GM19455 (cell line): ENCODE data around the gene PTPA.
"Not testable (repeated sequence)": the region's sequence is repeated elsewhere in the genome, so short reads cannot be mapped to it uniquely, and the experiment has no call there.

Experiments used
- ATAC-seq: cut with Tn5 transposase; IDR thresholded peaks from one replicate; pipeline ENCODE4 v1.9.1; 2021; ENCODE audit not compliant: unreplicated experiment

The PTPA gene

DNA sequence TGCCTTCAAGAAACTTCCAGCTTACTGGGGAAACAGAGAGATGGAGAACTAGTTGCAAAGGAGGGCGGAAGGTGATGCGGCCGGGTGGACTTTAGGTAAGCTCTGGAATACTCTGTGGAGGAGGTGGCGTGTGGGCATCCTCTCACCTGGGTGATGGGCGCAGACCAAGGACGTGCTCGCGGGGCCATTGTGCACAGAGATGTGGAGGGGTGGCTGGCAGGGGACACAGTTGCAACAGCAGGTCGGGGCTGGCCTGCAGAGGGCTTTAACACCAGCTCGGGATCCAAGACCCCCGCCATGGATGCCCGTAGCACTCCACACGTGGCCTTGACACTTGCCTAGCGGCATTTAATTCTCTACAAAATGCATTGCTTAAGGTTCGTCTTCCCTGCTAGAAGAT, 40.3 kb downstream of the PTPA start:
- no peak for ATAC-seq

DNA sequence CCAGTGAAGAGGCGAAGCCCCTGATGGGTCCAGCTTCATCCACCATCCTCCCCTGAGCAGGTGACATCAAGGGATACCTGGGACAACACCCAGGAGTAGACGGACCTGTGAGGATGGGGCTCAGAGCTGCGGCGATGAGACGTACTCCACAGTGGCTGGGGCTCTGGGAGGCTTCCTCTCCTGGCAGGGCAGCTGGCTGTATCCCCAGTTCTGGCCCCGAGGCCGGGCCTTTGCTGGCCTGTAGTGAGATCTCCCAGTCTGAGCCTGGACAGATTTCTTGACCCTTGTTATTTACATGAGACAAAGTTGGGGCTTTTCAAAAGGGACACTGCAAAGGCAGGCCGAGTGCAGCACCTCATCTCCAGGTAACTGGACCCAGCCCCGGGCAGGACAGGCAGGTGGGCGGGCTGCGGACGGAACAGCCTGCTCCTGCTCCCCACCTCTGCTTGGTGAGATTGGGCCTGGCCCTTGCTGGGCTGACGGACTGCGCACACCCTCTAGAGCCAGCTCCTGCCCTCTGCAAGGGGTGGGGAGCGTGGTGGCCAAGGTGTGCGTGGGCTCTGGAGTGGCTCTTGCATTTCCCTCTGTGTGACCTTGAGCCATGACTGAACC, 43.8 kb downstream of the PTPA start:
- ATAC-seq: no peak

DNA sequence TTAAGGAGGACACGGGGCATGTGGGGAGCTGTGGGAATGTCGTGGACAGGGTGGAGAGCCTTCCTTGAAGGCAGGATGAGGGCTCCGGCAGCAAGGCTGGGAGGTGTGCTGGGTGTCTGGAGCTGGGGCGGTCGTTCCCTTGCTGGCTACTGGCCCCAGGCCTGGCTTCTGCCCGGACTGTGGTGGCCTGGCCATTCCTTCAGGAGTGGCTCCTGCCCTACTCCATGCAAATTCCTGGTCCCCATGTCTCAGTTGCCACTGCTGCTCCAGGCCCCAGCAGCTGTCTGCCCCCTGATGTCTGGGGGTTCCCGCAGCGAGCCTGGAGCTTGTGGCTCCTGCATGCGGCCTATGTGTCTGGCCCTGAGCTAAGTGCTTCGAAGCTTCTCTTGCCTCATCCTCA, 44.9 kb downstream of the PTPA start:
- no peak for ATAC-seq

DNA sequence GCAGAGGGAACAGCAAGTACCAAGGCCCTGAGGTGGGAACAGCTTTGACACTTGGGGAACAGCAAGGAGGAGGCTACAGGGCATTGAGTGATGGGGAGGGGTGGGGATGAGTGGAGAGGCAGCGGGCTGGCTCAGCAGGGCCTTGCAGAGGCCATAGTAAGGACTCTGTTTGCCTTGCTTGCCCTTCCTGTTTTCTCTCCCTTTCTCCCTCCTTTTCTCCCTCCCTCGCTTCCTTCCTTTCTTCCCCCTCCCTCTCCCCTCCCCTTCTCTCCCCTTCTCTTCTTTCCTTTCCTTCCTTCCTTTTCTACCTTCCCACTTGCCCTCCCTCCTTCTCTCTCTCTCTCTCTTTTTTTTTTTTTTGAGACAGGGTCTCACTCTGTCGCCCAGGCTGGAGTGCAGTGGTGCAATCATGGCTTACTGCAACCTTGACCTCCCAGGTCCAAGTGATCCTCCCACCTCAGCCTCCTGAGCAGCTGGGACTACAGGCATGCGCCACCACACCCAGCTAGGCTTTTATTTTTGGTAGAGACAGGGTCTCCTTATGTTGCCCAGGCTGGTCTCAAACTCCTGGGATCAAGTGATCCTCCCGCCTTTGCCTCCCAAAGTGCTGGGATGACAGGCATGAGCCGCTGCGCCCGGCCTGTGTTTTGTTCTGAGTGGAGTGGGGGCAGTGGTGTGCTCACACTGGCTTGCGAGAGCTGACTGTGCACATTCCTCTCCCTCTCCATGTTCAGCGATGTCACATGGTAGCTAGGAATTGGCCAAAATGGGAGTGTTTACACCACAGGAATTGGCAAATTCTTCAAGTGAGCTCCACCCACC, 49.7 kb downstream of the PTPA start:
- no peak for ATAC-seq

DNA sequence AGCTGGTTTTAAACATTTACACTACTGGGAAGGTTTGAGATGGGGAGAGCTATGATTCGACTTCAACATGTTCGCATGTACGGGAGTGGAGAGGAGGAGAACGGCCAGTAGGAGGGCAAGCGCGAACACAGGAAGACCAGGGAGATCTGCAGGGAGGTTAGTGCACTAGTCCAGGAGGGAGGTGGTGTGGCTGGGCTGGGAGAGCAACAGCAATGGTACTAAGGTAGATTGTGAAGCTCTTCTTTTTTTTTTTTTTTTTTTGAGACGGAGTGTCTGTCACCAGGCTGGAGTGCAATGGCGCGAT, 50.3 kb downstream of the PTPA start:
- ATAC-seq: no peak

DNA sequence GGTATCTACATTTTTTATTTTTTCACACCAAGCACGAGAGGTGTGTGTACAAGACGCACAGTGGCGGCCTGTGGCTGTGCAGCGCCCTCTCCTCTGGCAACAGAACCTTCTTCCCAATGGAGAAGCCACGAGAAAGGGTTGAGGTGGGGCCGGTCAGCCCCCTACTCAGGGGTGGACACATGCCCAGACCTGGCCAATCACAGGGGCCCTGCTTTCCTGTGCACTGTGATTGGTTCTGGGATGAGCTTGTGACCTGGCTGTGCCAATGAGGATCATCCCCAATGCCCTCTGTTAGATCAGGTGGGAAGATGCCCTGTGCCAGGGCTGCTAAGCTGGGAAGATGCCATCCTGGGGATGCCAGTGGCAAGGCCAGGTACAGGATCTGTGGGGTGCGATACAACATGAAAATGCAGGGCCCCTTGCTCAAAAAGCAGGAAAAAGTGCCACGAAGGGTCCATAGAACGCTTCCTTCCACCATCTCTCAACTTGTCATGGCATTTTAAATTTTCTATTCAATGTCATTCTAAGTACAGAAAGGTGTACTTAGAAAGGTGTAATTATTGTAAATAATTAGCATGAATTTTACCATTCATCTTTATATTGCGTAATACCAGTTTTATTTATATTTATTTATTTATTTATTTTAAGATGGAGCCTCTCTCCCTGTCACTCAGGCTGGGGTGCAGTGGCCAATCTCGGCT, 51.4 kb downstream of the PTPA start:
- ATAC-seq: no peak

DNA sequence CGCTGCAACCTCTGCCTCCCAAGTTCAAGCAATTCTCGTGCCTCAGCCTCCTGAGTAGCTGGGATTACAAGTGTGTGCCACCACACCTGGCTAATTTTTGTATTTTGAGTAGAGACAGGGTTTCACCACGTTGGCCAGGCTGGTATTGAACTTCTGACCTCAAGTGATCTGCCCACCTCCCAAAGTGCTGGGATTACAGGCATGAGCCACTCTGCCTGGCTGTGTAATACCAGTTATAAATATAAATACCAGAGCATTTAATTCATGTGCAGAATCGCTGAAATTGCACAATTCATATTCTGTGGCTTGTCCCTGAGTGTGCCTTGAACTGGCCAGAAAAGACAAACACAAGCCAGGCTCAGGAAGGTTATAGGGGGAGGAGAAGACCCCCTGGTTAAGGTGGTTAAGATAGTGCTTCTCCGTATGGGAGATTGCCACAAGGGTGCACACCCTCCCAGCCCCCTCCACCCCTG, 52.0 kb downstream of the PTPA start:
- ATAC-seq: not testable (repeated sequence)

DNA sequence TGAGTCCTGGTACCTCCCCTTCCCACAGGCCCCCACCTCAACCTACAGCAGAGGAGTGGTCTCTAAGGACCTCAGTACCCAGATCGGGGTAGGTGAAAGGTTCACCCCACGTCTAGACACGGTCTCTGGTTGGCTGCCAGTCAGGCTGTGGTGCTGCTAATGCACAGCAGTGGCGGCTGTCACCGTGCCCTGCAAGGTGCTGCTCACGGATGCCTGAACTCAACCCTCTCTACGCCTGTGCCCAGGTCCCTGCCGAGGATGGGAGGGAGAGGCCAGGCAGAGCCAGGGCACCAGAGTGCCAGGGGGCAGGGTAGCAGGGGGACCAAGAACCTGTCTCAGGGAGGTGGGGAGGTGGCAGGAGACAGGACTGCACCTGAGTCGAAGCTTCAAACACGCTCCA, 52.5 kb downstream of the PTPA start:
- ATAC-seq: no peak

DNA sequence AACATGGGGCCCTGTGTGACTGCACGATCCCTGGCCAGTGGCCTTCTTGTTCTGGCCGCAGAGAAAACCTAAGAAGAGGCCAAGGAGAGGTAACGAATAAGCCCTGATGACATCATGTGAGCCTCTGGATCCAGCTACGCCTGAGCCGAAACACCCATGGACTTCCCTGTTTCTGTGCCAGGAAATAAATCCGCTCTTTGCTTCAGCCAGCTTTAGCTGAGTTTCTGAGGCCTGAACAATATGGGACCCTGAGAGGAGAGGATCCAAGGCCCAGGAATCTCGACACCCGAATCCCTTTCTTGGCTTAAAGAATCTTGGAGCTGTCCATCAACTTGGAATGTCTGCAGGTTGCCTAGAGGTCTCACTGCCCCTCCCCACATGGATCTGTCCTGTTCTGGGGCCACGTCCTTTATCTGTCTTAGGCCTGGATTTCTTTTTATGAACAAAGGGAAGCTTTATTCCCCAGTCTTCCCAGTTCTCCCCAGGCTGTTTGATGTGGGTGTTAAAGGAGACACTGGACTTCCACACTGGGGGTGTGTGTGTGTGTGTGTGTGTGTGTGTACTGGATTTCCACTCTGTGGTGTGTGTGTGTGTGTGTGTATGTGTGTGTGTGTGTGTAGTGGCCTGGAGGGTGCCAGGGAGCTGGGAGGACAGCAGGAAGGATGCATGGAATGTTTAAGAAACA, 53.2 kb downstream of the PTPA start:
- ATAC-seq: no peak

DNA sequence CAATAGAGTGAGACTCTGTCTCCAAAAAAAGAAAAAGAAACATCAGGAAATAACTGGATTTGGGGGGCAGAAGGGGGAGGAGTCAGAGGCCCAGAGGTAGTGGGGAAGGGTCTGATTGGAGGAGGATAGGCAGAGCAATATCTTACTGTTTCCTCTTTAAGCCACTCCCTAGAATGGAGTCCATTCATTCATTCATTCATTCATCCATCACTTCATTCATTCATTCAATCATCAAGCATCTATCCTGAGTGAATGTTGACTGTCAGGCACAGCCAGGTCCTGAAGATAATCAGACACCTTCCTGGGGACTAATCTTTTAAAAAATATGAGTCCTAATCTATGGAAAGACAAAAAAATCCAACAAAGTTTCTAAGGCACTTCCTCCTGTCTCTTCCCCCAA, 54.0 kb downstream of the PTPA start:
- no peak for ATAC-seq

DNA sequence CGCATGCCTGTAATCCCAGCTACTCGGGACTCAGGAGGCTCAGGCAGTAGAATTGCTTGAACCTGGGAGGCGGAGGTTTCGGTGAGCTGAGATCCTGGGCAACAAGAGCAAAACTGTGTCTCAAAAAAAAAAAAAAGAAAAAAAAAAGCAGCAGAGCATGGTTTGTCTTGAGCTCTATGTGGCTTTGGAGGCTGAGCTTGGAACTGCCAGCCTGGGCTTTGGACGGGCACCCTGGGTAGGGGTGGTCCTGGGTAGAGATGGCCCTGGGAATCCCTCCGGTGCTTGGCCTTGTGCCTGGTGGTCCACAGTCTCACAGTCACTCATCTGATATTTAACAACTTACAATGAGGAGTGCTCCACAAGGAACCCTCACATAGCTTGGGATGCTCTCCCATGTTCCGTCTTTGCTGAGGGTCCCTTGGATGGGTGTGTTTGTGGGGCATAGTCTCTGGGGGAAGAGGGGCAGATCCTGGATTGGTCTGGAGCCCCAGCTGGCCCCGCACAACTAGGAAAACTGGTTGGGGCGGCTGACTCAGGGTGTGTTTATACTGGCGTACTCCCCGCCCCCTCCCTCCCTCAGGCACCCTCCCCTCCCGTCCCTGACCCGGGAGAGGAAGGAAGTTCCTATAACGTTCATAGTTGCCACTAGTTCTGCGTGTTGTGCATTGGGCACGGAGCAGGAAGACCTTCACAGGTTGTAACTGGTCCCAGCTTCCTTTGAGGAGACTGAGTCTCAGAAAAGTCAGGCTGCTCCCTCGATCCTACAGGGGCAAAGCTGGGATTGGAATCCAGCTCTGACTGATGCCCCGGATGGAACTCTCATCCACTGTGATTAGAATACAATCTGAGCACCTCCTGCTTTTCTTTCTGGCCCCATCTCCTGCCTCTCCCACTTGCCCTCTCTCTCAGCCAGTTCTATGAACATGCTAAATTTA, 55.7 kb downstream of the PTPA start:
- ATAC-seq: no peak

DNA sequence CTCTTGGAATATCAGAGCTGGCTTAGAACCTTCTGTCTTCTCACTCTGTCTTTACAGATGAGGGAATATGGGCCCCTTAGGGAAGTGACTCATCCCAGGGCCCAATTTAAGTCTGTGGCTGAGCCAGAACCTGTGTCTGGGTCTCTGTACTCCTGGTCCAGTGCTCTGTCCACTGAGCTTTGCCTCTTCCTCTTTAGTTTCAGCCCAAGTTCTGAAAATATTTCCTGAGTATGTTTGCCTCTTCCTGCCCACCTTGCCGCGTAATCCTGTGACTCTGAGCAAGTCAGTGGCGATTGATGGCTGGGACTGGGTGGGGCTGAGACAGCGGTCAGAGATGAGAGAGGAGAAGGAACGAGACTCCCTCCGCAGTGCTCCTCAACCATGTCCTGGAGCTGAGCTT, 59.0 kb downstream of the PTPA start:
- ATAC-seq: no peak

DNA sequence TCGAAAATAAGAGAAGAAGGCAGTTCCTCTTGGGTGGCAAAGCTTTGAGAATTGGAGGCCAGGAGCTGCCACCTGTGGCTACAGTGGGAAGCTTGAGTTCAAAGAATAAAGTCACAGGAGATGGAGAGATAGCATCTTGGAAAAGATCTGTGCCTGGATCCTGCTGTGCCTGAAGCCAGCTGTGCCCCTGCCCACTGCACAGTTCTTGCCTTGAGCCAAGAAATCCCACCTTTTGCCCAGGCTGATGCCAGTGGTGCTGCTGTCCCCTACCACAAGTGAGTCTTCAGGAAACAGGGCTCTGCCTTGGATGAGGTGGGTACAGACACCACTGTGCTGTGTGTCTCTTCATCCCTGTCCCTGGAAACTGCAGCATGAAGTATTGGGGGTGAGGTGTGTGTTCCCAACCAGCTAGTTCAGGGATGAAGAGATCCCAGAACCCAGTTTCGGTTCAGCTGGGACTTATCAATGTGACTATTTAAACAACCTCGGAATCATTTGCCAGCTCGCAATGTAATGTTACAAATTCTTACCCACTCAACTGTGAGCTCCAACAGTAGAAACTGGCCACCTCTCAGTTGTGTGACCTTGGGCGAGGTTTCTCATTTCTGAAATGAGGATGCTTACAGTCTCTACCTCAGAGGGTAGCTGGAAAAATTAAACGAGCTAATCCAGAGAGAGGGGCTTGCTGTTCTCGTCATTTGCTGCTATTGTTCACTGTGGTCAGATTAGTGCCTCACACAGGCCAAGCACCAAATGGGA, 61.0 kb downstream of the PTPA start:
- no peak for ATAC-seq

DNA sequence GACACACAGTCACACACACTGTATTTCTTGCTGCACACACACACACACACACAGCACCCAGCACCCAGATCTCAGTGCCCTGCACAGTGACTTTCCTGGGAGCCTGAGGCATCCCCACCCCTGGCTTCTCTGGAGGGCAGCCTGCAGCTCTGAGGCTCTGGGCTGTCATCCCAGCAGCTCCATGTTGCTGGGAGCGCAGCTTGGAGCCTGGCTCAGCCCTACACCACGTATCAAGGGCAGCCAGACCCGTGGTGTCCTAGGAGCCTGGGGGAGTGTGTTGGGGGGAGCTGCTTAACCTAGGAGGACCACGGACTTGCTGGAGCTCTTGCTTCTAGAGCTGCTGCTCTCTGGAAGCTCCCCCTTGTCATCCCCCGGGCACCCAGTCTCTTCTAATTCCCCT, 61.6 kb downstream of the PTPA start:
- ATAC-seq: no peak

DNA sequence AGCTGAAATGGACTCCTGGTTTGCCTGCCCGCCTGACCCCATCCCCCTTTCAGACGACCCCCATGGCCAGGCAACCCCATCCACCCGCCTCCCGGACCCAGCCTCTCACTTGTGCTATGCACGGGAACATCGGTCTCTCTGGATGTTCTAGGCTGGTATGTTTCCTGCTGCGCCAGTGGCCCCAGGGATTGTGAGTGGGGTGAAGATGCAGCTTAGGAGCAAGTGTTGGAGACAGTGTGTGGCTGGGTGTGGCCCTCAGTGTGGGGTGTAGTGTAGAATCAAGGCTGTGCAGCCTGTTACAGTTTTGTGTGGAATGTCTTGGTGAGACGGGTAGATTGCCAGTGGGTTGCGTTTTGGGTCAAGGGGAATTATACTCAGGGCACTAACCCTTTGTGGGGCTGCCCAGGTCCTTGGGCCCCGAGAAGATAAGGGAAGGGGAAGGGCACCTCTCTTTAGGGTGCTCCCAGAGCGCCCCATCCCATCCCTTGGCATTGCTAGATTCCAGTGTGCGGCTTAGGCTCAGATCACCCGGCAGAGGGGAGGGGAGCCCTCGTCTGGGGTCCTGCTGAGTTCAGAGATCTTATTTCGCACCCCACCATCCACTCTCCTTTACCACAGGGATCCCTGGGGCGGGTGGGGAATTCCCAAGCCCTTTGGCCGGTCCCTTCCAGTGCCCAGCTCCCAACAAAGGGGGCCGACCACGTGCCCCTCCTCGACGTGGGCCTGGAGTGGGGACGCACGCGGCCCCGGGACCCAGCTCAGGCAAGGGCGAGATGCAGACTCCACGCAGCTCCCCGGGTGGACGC, 62.3 kb downstream of the PTPA start:
- ATAC-seq: no peak

DNA sequence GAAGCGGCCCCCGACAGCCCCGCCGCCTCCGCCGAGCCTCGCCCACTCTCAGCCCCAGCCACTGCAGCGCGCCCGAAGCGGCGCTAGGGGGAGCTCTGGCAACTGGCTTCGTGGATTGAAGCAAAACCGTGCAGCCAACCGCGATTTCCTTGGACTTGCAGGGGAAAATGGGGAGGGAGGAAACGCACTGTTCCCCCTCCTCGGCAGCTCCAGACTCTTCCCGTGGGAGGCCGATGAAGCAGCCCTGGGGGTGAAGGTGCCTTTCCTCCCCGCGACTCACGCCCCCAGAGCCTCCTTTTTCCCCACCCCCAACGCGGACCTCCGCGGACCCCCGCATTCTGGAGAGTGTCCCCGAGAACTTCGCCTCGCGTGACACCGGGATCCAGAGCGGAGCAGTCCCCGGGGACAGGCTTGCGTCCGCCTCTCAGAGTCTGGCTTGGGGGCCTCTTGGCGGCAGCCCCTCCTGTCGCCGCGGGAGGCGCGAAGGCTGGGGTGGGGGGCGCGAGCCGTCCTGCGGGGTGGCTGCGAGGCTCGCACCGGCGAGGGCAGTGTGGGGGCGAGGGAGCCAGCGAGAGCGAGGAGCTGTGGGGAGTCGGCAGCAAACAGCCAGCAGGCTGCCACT, 63.0 kb downstream of the PTPA start:
- ATAC-seq: no peak

DNA sequence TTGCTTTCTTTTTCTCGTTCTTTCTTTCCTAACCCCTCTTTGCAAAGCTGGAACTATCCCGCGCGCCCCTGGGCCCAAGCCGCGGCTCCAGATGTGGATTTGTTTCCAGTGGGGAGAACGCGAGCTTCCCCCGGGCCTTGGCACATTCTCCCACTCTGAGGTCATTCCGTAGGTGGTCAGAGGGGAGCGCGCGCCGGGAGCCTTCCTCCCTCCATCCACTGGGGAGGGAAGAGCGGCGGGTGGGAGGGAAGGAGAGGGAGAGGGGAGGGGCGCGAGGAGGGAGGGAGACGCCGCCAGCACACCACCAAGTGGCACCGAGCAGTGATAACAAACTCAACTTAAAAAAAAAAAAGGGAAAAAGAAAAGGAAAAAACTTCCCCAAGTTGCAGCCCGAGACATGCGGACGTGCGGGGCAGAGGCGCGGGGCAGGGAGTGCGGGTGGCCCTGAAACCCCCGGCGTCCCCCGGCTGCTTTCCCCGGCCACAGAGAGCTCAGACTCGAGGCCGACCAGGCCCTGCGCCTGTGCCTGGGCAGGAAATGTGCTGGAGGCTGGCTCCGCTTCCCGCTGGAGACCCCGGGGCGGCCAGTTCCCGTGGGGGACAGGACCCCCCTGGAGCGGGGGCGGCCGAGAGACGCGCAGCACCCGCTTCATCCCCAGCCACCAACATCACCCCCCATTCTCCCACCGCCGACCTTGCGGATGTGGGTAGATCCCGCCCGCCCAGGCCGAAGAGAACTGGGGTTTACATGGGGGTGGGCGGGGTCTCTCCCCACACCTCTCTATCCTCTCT, 63.7 kb downstream of the PTPA start:
- ATAC-seq: no peak

DNA sequence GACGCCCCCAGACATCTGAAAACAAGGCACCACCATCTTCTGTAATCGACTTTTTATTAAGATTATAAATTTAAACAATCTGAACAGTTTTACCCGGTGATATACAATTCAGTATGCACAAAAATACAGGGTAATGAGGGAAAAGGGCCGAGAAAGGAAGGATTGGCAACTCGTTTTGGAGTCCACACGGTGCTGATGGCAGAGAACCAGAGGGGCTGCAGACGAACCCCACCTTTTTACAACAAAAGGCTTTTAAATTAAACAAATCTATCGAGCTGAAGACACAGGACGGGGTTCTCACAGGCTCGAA, 64.3 kb downstream of the PTPA start:
- no peak for ATAC-seq
